CD1c-positive myeloid dendritic cell (primary cell): ENCODE results near the gene RPTOR.

Experiments
- DNase-seq: peaks from one replicate; pipeline ENCODE4 v3.0.0-alpha.2; 2016; ENCODE audit errors: extremely low spot score

RPTOR gene

GRCh38 chr17:80586846-80587228 lies 42.2 kb downstream of the RPTOR start:
- DNase-seq, result no peak

- no peak for DNase-seq
Observed at GRCh38 chr17:80588702-80589383, 44.2 kb downstream of the RPTOR start.

- DNase-seq, result no peak
Observed at GRCh38 chr17:80591788-80592187, 47.1 kb downstream of the RPTOR start.

GRCh38 chr17:80592243-80592642 lies 47.6 kb downstream of the RPTOR start:
- DNase-seq, result no peak

GRCh38 chr17:80593181-80593580 lies 48.5 kb downstream of the RPTOR start:
- DNase-seq, result no peak

- no peak for DNase-seq
Observed at GRCh38 chr17:80594431-80595269, 50.0 kb downstream of the RPTOR start.

GRCh38 chr17:80596760-80597608 lies 52.3 kb downstream of the RPTOR start:
- no peak for DNase-seq

GRCh38 chr17:80598813-80599545 lies 54.3 kb downstream of the RPTOR start:
- DNase-seq, result no peak

GRCh38 chr17:80599546-80600305 lies 55.1 kb downstream of the RPTOR start:
- DNase-seq, result no peak

- DNase-seq, result no peak
Observed at GRCh38 chr17:80601146-80601545, 56.5 kb downstream of the RPTOR start.

- DNase-seq, result no peak
Observed at GRCh38 chr17:80603396-80603795, 58.8 kb downstream of the RPTOR start.

GRCh38 chr17:80604009-80604669 lies 59.5 kb downstream of the RPTOR start:
- DNase-seq, result peak; percentile 38

- no peak for DNase-seq
Observed at GRCh38 chr17:80604670-80605010, 60.0 kb downstream of the RPTOR start.

GRCh38 chr17:80605326-80606066 lies 60.9 kb downstream of the RPTOR start:
- no peak for DNase-seq

- no peak for DNase-seq
Observed at GRCh38 chr17:80608326-80608725, 63.7 kb downstream of the RPTOR start.

GRCh38 chr17:80609757-80610156 lies 65.1 kb downstream of the RPTOR start:
- DNase-seq, result no peak

- DNase-seq, result no peak
Observed at GRCh38 chr17:80611816-80612215, 67.2 kb downstream of the RPTOR start.

GRCh38 chr17:80612997-80613731 lies 68.5 kb downstream of the RPTOR start:
- DNase-seq, result no peak

GRCh38 chr17:80613732-80614071 lies 69.1 kb downstream of the RPTOR start:
- no peak for DNase-seq
